H1 (cell line): ENCODE data around the gene SLC32A1. TPM values are rescaled to one million over a fixed set of nuclear protein-coding genes. Genes with fewer than 3 reads are reported as not detected.

Source experiments
- CBX5 ChIP-seq: fragments of 300-800, 300-1000 bp; sonication (generic); IDR thresholded peaks from 2 replicates; pipeline ENCODE4 v1.7.1; 2016; ENCODE audit warnings: antibody characterized with exemption, low read length, low read depth
- GABPA ChIP-seq: IDR thresholded peaks from 2 replicates; pipeline ENCODE4 v1.6.1; 2011; ENCODE audit warnings: mild to moderate bottlenecking, low read length, moderate library complexity, borderline replicate concordance; ENCODE audit not compliant: insufficient read depth
- KDM5A ChIP-seq: fragments of 200-600 bp; IDR thresholded peaks from 2 replicates; pipeline ENCODE4 v1.7.1; 2012; ENCODE audit warnings: mild to moderate bottlenecking, low read length, inconsistent platforms, mixed read lengths
- SAP30 ChIP-seq: fragments of 300-600 bp; sonication (generic); IDR thresholded peaks from 2 replicates; pipeline ENCODE4 v1.7.1; 2012; ENCODE audit warnings: low read length, moderate library complexity, mild to moderate bottlenecking, inconsistent platforms; ENCODE audit not compliant: insufficient read depth, insufficient replicate concordance
- polyA plus RNA-seq, 7 experiments: library from polyadenylated mRNA; depleted of rRNA in 3 of 7; stranded (reverse) in 5 of 7; unstranded in 2 of 7; fragments of >200 nt in 5 of 7; fragments of 200-250 nt in 2 of 7; gene quantifications; 1 replicate in 5 of 7; 2 replicates in 1 of 7; 4 replicates in 1 of 7; pipeline versions ENCODE4 v1.2.1 to v1.2.3, GENCODE V29; 2011 to 2013; ENCODE audit warnings: missing spikeins in 2 of 7, mixed read lengths in 2 of 7
- total RNA-seq: library from RNA; stranded (reverse); fragmentation: NEBNext Ultra II Directional; extraction: Animal tissue kit (Norgen Biotek cat#: 25700); gene quantifications from 2 replicates; pipeline ENCODE4 v1.2.1, GENCODE V29; 2021
- TF ChIP-seq, protein P1 (sequence below): IDR thresholded peaks from 2 replicates; pipeline ENCODE4 v1.6.1; 2011; ENCODE audit warnings: low read length, improper control_type of control experiment
- TF ChIP-seq, protein P2 (sequence below): fragments of 300-600 bp; sonication (generic); IDR thresholded peaks from 2 replicates; pipeline ENCODE4 v1.7.1; 2012; ENCODE audit warnings: low read length, moderate library complexity, mild to moderate bottlenecking, inconsistent platforms; ENCODE audit not compliant: insufficient replicate concordance

The SLC32A1 gene
- total and polyA plus RNA-seq, 2 of the 8 experiments (the other 6 are each of a cell fraction or from before 2014, with no cell fraction given), result 0.09 to 0.15 TPM

DNA sequence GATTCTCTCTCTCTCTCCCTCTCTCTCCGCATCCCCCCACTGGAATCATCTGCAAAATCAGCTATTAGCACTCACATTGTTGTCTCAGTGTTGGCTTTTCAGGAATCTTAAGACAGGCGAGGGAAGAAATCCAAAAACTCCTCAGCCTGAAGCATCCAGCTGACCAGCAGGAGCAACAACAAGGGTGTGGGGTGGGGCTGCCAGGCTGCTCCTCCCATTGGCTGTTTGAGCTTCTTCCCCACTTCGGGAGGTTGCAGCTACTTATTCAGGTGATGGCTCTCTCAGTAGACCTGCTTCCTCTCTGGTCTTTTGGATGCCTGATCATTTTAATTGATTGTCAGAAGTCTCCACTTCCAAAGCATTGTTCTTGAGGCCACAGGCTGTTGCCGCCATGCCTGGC, 24.1 kb upstream of the SLC32A1 start (continued):
- TF ChIP-seq, protein P1, sequence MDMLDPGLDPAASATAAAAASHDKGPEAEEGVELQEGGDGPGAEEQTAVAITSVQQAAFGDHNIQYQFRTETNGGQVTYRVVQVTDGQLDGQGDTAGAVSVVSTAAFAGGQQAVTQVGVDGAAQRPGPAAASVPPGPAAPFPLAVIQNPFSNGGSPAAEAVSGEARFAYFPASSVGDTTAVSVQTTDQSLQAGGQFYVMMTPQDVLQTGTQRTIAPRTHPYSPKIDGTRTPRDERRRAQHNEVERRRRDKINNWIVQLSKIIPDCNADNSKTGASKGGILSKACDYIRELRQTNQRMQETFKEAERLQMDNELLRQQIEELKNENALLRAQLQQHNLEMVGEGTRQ, result no peak
- TF ChIP-seq GABPA (no peak), KDM5A (no peak), CBX5 (no peak), SAP30 (no peak)
- TF ChIP-seq, protein P2, sequence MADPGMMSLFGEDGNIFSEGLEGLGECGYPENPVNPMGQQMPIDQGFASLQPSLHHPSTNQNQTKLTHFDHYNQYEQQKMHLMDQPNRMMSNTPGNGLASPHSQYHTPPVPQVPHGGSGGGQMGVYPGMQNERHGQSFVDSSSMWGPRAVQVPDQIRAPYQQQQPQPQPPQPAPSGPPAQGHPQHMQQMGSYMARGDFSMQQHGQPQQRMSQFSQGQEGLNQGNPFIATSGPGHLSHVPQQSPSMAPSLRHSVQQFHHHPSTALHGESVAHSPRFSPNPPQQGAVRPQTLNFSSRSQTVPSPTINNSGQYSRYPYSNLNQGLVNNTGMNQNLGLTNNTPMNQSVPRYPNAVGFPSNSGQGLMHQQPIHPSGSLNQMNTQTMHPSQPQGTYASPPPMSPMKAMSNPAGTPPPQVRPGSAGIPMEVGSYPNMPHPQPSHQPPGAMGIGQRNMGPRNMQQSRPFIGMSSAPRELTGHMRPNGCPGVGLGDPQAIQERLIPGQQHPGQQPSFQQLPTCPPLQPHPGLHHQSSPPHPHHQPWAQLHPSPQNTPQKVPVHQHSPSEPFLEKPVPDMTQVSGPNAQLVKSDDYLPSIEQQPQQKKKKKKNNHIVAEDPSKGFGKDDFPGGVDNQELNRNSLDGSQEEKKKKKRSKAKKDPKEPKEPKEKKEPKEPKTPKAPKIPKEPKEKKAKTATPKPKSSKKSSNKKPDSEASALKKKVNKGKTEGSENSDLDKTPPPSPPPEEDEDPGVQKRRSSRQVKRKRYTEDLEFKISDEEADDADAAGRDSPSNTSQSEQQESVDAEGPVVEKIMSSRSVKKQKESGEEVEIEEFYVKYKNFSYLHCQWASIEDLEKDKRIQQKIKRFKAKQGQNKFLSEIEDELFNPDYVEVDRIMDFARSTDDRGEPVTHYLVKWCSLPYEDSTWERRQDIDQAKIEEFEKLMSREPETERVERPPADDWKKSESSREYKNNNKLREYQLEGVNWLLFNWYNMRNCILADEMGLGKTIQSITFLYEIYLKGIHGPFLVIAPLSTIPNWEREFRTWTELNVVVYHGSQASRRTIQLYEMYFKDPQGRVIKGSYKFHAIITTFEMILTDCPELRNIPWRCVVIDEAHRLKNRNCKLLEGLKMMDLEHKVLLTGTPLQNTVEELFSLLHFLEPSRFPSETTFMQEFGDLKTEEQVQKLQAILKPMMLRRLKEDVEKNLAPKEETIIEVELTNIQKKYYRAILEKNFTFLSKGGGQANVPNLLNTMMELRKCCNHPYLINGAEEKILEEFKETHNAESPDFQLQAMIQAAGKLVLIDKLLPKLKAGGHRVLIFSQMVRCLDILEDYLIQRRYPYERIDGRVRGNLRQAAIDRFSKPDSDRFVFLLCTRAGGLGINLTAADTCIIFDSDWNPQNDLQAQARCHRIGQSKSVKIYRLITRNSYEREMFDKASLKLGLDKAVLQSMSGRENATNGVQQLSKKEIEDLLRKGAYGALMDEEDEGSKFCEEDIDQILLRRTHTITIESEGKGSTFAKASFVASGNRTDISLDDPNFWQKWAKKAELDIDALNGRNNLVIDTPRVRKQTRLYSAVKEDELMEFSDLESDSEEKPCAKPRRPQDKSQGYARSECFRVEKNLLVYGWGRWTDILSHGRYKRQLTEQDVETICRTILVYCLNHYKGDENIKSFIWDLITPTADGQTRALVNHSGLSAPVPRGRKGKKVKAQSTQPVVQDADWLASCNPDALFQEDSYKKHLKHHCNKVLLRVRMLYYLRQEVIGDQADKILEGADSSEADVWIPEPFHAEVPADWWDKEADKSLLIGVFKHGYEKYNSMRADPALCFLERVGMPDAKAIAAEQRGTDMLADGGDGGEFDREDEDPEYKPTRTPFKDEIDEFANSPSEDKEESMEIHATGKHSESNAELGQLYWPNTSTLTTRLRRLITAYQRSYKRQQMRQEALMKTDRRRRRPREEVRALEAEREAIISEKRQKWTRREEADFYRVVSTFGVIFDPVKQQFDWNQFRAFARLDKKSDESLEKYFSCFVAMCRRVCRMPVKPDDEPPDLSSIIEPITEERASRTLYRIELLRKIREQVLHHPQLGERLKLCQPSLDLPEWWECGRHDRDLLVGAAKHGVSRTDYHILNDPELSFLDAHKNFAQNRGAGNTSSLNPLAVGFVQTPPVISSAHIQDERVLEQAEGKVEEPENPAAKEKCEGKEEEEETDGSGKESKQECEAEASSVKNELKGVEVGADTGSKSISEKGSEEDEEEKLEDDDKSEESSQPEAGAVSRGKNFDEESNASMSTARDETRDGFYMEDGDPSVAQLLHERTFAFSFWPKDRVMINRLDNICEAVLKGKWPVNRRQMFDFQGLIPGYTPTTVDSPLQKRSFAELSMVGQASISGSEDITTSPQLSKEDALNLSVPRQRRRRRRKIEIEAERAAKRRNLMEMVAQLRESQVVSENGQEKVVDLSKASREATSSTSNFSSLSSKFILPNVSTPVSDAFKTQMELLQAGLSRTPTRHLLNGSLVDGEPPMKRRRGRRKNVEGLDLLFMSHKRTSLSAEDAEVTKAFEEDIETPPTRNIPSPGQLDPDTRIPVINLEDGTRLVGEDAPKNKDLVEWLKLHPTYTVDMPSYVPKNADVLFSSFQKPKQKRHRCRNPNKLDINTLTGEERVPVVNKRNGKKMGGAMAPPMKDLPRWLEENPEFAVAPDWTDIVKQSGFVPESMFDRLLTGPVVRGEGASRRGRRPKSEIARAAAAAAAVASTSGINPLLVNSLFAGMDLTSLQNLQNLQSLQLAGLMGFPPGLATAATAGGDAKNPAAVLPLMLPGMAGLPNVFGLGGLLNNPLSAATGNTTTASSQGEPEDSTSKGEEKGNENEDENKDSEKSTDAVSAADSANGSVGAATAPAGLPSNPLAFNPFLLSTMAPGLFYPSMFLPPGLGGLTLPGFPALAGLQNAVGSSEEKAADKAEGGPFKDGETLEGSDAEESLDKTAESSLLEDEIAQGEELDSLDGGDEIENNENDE, result no peak
- TF ChIP-seq, all 59 proteins: peak for 0
